HUDEP-2 (cell line): ENCODE measurements around the gene ZNF865.
A peak's percentile ranks its signal among the peaks of the same experiment; 100 is the strongest.

Source experiments
- DNase-seq, 76 experiments: peaks; one replicate each; lab custom pipeline; 2025; ENCODE audit not compliant: unreplicated experiment in 76 of 76; lab: John Stamatoyannopoulos, UW

ZNF865 gene

GRCh38 chr19:55622242-55622969, 17.0 kb downstream of the ZNF865 start:
- DNase-seq: no peak

DNA sequence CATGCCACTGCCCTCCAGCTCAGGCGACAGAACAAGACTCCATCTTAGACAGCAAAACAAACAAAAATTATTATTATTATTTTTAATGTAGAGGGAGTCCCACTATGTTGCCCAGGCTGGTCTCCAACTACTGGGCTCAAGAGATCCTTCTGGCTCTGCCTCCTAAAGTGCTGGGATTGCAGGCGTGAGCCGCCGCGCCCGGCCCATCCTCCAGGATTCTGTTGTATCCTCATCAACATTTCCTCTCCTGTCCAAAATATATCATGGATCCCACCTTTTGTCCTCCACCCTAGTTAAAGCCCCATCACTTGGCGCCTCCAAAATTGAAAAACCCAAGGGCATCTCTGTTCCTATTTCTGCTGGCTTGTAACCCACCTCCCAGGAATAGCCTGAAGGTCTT, 17.7 kb downstream of the ZNF865 start:
- no peak for DNase-seq

DNA sequence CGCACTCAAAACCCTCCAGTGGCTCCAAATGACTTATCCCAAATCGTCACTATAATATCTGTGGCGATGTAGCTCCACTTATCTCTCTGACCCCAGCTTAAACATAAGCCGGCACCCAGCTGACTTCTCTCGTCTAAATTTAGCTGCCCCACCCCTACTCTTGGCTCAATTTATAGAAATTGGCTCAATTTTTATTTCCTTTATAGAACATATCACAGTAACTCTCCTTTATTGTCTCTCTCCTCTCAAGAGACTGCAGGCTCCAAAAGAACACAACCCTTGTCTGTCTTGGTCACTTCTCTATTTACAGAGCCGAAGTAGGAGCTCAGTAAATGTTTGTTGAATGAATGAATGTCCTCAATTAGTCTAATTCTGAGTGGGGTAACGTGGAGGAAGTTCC, 18.1 kb downstream of the ZNF865 start:
- DNase-seq: peak in 9 of 76 experiments; percentile 17 to 50 (median 33)

DNA sequence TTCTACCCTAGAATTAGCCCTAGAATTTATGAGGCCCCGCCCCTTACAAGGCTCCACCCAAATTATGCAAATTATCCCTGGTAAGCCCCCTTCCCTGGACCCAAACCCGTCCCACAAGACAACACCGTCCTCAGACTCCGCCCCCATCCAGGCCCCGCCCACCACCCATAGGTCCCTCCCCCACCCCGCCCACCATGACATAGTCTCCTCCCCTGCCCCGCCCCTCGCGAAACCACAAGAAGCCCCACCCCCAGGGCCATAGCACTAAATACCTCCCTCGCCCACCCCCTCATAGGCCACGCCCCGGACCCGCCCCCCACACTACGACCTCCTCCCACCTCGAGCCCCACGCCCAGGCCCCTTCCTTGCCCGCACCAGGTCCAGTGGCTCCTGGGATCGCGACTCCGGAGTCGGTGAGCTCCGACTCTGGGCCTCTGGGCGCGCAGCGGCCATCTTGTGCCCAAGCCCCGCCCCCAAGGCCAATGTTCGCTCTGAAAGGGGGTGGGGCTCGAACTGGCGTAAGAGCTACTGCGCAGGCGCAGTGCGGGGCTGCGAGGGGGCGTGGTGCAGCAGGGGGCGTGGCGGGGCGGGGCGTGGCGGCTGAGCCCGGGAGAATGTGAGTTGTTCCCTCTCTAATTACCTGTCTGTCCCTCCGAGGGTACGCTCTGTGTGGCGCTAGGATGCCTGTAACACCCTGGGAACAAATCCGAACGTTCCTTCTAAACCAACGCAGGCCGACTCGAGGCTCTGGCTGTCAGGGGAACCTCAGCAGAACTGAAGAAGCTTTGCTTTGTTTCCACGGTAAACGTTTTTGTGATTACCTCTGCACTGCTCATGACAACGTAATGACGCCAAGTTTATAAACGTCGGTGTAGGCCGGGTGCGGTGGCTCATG, 18.9 kb downstream of the ZNF865 start, which contains the start of gene ZNF784:
ZNF784 (minus strand) TSS at position 458 of the 895 bp plus-strand sequence; CDS start at position 453, 5 bp downstream.
- peak in 74 of 76 experiments; percentile 37 to 99 (median 92) for DNase-seq

DNA sequence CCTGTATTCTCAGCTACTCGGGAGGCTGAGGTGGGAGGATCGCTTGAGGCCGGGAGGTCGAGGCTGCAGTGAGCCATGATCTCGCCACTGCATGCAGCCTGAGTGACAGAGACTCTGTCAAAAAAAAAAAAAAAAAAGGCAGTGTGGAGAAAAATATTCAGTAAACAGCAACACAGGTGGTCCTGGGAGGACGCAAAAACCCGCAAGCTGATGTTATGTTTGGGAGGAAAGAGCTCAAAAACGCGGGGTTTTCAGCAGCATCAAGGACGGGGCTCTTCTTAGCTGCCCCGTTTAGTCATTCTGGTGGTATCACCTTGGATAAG, 19.5 kb downstream of the ZNF865 start:
- no peak for DNase-seq

DNA sequence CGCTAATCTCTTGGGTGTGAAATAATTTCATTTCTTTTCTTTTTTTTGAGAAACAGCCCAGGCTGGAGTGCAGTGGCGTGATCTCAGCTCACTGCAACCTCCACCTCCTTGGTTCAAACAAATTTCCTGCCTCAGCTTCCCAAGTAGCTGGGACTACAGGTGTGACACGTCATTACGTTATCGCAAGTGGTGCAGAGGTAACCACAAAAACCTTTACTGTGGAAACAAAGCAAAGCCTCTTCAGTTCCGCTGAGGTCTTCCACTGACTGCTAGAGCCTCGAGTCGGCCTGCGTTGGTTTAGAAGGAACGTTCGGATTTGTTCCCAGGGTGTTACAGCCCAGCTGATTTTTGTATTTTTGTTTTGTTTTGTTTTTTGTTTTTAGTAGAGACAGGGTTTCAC, 20.9 kb downstream of the ZNF865 start:
- DNase-seq: no peak

GRCh38 chr19:55632463-55632834, 27.0 kb downstream of the ZNF865 start:
- DNase-seq: peak in 74 of 76 experiments; percentile 44 to 95 (median 86)

GRCh38 chr19:55633861-55634260, 28.4 kb downstream of the ZNF865 start:
- no peak for DNase-seq

GRCh38 chr19:55635334-55635717, 29.9 kb downstream of the ZNF865 start:
- DNase-seq: no peak

DNA sequence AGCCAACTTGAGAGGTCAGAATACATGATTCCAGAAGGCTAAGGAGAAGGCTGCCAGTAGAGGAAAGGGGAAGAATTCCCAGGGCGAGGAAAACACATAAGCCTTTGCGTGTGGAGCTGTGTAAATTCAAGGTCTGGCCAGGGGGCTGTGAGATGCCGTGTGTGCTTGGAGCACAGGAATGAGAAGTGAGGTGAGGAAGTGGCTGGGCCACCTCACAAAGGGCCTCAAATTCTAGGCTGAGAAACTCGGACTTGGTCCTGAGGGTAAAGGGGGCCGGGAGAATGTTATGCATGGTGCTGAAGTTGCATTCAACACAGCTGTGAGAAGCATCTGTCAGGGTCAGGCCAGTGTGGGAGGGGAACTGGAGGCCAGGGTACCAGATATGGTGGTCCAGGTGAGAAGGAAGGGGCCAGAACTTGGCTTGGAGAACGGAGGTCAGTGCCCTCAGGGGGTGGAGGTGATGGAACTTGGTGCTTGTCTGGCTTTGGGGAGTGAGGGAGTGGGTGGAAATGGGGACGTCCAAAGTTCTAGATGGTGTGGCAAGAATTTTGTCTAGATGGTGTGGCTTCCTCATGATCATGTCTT, 30.5 kb downstream of the ZNF865 start:
- no peak for DNase-seq

DNA sequence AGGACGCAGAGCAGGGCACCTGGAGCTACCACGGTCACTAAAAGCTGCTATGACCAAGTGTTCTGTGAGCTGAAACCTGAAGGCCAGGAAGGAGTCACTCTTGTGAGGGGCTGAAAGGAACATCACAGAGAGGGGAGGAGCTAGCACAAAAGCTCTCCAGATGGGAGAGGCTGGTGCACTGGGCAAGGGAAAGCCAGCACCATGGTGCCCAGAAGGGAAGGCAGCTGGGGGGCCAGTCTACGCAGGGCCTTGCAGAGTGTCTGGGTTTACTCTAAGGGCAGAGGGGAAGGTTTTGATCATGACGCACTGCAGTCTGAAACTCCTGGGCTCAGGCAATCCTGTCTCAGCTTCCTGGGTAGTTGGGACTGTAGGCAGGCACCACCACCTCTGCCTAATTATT, 31.3 kb downstream of the ZNF865 start:
- DNase-seq: no peak

GRCh38 chr19:55637534-55637933, 32.1 kb downstream of the ZNF865 start:
- DNase-seq: no peak

GRCh38 chr19:55638864-55639359, 33.5 kb downstream of the ZNF865 start:
- DNase-seq: peak in 69 of 76 experiments; percentile 36 to 90 (median 67)

GRCh38 chr19:55640043-55640576, 34.7 kb downstream of the ZNF865 start:
- peak in 74 of 76 experiments; percentile 59 to 99 (median 87) for DNase-seq

DNA sequence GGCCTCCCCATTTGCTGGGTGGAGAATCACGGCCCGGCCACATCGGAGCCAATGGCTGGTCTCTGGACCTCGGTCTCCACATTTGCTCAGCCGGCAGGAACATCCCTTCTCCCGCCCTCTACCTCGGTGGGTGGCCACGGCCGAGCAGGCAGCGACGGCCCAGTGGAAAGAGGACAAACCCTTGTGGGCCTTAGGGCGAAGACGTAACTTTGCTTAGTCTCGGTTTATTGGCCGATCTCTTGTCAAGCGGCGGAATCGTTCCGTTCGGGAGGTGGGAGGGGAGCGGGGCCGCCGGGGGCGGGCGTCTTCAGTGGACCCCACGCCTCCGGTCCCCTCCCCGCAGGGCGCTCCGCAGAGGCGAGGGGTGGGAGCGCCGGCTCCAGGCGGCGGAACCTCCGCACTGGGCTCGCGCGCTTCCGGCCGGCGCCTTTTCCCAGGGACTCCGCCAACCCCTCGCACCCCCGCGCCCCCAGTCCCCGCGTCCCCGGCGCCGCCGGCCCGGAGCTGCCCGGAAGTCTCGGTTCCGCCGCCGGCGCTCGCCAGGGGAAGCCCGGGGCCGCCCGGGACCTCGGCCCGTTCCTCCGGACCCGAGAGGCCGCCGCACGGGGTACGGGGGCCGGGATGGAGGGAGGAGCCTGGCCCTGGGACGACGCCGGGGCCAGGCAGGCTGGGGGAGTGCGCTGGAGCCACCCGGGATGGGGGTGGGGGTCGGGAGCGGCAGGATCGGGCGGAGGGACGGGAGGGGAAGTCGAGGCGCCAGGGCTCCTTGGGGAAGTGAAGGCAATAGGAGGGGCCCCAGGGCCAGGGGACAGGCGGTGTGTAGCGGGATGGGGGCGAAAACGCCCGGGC, 35.4 kb downstream of the ZNF865 start, which contains the start of gene ZNF580:
ZNF580 (plus strand) TSS at position 426 of the 849 bp plus-strand sequence. CDS start 1,507 bp downstream, outside the sequence.
- DNase-seq: peak in 74 of 76 experiments; percentile 49 to 99 (median 82)

DNA sequence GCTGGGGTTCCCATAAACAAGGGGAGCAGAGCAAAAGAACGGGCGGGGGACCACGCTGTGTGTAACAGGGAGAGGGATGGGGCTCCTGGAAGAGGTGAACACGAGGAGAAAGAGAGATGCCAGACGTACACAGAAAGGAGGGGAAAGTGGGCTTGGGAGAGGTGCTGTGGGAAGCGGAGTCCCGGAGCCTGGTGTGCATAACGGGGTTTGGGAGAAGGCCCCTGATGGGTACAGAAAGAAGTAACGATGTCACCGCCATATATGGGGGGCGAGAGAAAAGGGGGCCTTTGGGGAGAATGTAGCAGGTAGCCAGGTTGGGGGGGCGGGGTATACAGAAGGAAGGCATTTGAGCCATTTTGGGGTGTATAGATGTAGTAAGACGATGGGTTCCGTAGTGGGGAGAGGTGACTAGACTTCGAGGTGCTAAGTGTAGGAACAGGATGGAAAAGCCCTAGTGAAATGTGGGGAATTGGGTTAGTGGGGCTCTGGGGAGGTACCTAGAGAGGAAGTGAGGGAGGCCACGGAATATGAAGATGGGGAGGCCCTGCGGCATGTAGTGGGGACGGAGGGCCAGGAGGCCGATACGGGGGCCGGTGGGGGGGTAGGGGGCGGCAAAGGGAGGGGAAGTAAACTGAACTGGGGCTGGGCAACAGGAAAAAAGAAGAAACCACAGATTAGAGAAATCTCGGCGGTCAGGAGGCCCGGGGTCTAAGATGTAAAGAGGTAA, 36.1 kb downstream of the ZNF865 start:
- DNase-seq: peak in 8 of 76 experiments; percentile 18 to 65 (median 38)

- peak in 18 of 76 experiments; percentile 16 to 57 (median 32) for DNase-seq
Measured at GRCh38 chr19:55642153-55643002, 36.9 kb downstream of the ZNF865 start.
